PFSK-1 (cell line): ENCODE results near the gene SDK1.

Source experiments
- FOXP2 ChIP-seq: optimal IDR thresholded peaks from 2 replicates; pipeline ENCODE3; 2011; ENCODE audit warnings: borderline replicate concordance, control low read depth, inconsistent platforms; ENCODE audit not compliant: insufficient read depth; ENCODE audit errors: extremely low read length, extremely low read depth
- POLR2AphosphoS5 ChIP-seq: IDR thresholded peaks from 2 replicates; pipeline ENCODE4 v1.6.1; 2012; ENCODE audit warnings: low read depth, mild to moderate bottlenecking, control low read depth, low read length, moderate library complexity
- SIN3A ChIP-seq: IDR thresholded peaks from 2 replicates; pipeline ENCODE4 v1.6.1; 2012; ENCODE audit warnings: mild to moderate bottlenecking, low read length, moderate library complexity, borderline replicate concordance; ENCODE audit not compliant: insufficient read depth
- TAF1 ChIP-seq: IDR thresholded peaks from 2 replicates; pipeline ENCODE4 v1.6.1; 2012; ENCODE audit warnings: low read length, control low read depth, borderline replicate concordance; ENCODE audit not compliant: insufficient read depth
- TF ChIP-seq, protein P1 (sequence below), 2 experiments: IDR thresholded peaks; 2 replicates each; pipeline versions ENCODE4 v1.6.1 to v1.8.0; 2011 to 2012; ENCODE audit warnings: low read depth in 2 of 2, low read length in 2 of 2, control low read depth in 1 of 2, inconsistent platforms in 1 of 2, mild to moderate bottlenecking in 1 of 2, moderate library complexity in 1 of 2; ENCODE audit not compliant: insufficient read depth in 1 of 2

Gene SDK1

DNA sequence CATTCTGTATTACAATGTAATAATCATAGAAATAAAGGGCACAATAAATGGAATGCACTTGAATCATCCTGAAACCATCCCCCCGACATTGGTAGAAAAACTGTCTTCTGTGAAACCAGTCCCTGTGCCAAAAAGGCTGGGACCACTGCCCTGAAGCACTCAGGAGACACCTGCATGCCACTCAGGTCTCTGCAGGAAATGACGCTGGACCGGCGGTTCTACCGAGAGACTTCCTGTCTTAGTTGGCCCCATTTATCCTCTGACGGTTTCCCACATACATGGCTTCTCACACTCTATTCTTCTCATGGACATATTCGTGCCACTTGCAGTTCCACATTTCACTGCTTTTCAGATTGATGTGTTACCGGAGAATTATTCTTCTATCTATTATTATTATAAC is 617.5 kb downstream of the SDK1 start:
- TF ChIP-seq TAF1 (no peak), POLR2AphosphoS5 (no peak), FOXP2 (no peak), SIN3A (no peak)
- TF ChIP-seq, protein P1, sequence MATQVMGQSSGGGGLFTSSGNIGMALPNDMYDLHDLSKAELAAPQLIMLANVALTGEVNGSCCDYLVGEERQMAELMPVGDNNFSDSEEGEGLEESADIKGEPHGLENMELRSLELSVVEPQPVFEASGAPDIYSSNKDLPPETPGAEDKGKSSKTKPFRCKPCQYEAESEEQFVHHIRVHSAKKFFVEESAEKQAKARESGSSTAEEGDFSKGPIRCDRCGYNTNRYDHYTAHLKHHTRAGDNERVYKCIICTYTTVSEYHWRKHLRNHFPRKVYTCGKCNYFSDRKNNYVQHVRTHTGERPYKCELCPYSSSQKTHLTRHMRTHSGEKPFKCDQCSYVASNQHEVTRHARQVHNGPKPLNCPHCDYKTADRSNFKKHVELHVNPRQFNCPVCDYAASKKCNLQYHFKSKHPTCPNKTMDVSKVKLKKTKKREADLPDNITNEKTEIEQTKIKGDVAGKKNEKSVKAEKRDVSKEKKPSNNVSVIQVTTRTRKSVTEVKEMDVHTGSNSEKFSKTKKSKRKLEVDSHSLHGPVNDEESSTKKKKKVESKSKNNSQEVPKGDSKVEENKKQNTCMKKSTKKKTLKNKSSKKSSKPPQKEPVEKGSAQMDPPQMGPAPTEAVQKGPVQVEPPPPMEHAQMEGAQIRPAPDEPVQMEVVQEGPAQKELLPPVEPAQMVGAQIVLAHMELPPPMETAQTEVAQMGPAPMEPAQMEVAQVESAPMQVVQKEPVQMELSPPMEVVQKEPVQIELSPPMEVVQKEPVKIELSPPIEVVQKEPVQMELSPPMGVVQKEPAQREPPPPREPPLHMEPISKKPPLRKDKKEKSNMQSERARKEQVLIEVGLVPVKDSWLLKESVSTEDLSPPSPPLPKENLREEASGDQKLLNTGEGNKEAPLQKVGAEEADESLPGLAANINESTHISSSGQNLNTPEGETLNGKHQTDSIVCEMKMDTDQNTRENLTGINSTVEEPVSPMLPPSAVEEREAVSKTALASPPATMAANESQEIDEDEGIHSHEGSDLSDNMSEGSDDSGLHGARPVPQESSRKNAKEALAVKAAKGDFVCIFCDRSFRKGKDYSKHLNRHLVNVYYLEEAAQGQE (IDR thresholded peaks at IDR 0.05; ENCODE audit: insufficient read depth in 1 of 2, low read depth in 2 of 2, low read length in 2 of 2), result no peak

DNA sequence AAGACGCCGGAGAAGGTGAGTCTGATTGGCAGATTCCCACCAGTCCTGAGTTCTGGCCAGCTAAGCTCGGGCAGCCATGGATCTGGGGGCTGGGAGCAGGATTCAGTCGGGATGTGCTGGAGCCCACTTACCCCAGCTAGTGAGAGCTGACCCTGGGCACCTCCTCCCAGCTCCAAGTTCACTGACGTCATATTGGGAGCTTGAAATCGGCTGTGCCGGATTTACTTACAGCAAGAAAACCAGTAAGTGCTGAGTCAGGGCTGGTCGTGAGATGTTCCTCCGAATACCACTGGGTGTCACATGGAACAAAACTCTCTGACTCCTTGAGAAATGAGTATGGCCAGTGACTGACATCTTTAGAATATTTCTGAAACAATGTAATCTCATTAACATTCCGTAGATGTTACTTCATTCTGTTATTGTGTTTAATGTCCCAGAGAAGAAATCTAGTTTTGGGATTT is 621.2 kb downstream of the SDK1 start:
- TF ChIP-seq FOXP2, result no peak
- TF ChIP-seq TAF1, result no peak
- no peak for TF ChIP-seq POLR2AphosphoS5
- TF ChIP-seq, protein P1 (IDR thresholded peaks at IDR 0.05; ENCODE audit: insufficient read depth in 1 of 2, low read depth in 2 of 2, low read length in 2 of 2), result no peak
- no peak for TF ChIP-seq SIN3A

DNA sequence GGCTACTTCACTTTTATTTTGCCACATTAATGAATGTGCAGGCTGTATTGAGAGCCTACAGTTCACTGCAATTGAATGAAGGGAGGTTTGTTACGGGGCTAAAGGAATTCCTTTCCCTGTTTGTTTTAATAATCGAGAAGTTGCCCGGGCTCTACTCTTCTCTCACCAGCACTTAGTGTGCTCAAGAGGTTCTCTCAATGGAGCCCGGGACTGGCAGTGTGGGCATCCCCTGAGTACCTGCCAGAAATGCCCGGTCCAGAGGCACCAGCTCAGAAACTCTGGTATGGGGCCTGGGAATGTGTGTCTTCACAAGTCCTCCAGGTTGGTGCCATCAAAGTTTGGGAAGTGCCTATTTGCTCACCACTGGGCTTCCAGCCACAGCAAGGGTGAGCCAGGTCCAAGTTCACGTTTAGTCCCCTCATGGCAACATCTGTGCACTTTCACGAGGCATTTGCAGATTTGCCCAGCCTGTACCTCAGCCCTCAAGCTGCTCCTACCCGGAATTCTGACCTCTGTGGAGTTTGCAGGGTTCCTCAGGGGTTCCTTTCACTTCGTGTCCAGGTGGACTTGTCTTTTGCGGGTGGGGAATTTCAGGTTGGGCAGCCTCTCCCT is 622.4 kb downstream of the SDK1 start:
- TF ChIP-seq POLR2AphosphoS5 (no peak), SIN3A (no peak)

- TF ChIP-seq, protein P1 (IDR thresholded peaks at IDR 0.05; ENCODE audit: insufficient read depth in 1 of 2, low read depth in 2 of 2, low read length in 2 of 2), result no peak
- TF ChIP-seq POLR2AphosphoS5, result no peak
- TF ChIP-seq TAF1, result no peak
- TF ChIP-seq FOXP2, result no peak
- TF ChIP-seq SIN3A, result no peak
These were observed 623.2 kb downstream of the SDK1 start for GRCh38 chr7:3924277-3924676.

DNA sequence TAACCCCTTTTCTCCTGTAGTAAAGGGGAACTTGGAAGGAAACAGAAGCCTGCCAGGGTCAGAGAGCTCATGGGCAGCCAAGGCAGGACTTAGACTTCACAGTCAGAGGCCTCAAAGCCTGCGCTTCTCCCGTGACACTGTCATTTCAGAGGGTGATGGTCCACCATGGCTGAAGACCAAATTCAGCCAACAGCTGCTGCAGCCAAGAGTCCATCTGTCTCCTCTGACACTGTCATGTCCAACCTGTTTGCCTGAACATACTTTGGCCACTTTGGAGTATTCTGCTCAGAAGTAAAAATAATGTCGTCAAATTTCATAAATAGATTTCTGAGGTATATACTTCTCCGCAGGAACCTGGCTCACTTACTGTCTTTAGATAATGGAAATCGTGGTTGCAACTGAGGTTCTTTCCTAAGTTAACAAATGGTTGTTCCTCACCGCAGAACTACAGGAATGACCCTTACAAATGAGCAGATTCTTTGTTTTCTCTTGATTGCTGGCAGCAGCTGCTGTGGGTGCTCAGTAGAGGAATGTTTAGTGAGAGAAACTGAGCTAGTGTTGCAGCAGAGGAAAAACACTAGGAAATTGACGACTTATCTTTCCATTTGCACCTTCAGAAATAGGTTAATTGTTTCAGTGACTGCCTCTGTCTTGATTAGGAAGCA is 626.5 kb downstream of the SDK1 start:
- no peak for TF ChIP-seq TAF1
- no peak for TF ChIP-seq FOXP2
- TF ChIP-seq, protein P1 (IDR thresholded peaks at IDR 0.05; ENCODE audit: insufficient read depth in 1 of 2, low read depth in 2 of 2, low read length in 2 of 2), result no peak
- TF ChIP-seq POLR2AphosphoS5, result no peak
- no peak for TF ChIP-seq SIN3A
